Liver (tissue), 3 donors: ENCODE data around the gene AKT3.

Experiments used
- EGR1 ChIP-seq, 2 donors: IDR thresholded peaks; 2 replicates each; pipeline ENCODE4 v1.6.1; 2016 to 2018; ENCODE audit warnings: antibody characterized with exemption in 2 of 2, low read depth in 2 of 2
- FOXA1 ChIP-seq: IDR thresholded peaks from 2 replicates; pipeline ENCODE4 v1.6.1; 2016; ENCODE audit warnings: antibody characterized with exemption
- HNF4G ChIP-seq: IDR thresholded peaks from 2 replicates; pipeline ENCODE4 v1.6.1; 2016; ENCODE audit warnings: antibody characterized with exemption
- NR2F2 ChIP-seq: IDR thresholded peaks from 2 replicates; pipeline ENCODE4 v1.6.1; 2016; ENCODE audit warnings: antibody characterized with exemption
- RAD21 ChIP-seq, 2 donors: IDR thresholded peaks; 2 replicates each; pipeline ENCODE4 v1.6.1; 2016; ENCODE audit warnings: antibody characterized with exemption in 2 of 2, mild to moderate bottlenecking in 2 of 2
- RXRA ChIP-seq, 2 donors: IDR thresholded peaks; 2 replicates each; pipeline ENCODE4 v1.6.1; 2017 to 2018; ENCODE audit warnings: antibody characterized with exemption in 2 of 2, mild to moderate bottlenecking in 1 of 2
- YY1 ChIP-seq: IDR thresholded peaks from 2 replicates; pipeline ENCODE4 v1.6.1; 2016; ENCODE audit warnings: antibody characterized with exemption, mild to moderate bottlenecking
- TF ChIP-seq, protein P1 (sequence below): fragments of 150-350 bp; IDR thresholded peaks from 2 replicates; pipeline ENCODE4 v1.5.1; 2017; ENCODE audit warnings: improper control_type of control experiment, low read depth, low read length; ENCODE audit not compliant: missing input control
- TF ChIP-seq, protein P2 (sequence below): IDR thresholded peaks from 2 replicates; pipeline ENCODE4 v1.6.1; 2016; ENCODE audit warnings: antibody characterized with exemption, mild to moderate bottlenecking
- donor health status: healthy.
- donor health status: healthy.

- no peak for TF ChIP-seq EGR1 (IDR thresholded peaks at IDR 0.05; ENCODE audit: low read depth in 2 of 2)
- TF ChIP-seq, protein P1, sequence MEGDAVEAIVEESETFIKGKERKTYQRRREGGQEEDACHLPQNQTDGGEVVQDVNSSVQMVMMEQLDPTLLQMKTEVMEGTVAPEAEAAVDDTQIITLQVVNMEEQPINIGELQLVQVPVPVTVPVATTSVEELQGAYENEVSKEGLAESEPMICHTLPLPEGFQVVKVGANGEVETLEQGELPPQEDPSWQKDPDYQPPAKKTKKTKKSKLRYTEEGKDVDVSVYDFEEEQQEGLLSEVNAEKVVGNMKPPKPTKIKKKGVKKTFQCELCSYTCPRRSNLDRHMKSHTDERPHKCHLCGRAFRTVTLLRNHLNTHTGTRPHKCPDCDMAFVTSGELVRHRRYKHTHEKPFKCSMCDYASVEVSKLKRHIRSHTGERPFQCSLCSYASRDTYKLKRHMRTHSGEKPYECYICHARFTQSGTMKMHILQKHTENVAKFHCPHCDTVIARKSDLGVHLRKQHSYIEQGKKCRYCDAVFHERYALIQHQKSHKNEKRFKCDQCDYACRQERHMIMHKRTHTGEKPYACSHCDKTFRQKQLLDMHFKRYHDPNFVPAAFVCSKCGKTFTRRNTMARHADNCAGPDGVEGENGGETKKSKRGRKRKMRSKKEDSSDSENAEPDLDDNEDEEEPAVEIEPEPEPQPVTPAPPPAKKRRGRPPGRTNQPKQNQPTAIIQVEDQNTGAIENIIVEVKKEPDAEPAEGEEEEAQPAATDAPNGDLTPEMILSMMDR: no peak
- TF ChIP-seq RXRA (IDR thresholded peaks at IDR 0.05): no peak
- TF ChIP-seq NR2F2: no peak
- no peak for TF ChIP-seq FOXA1
- TF ChIP-seq YY1: no peak
- TF ChIP-seq RAD21 (IDR thresholded peaks at IDR 0.05): no peak
- TF ChIP-seq, protein P2, sequence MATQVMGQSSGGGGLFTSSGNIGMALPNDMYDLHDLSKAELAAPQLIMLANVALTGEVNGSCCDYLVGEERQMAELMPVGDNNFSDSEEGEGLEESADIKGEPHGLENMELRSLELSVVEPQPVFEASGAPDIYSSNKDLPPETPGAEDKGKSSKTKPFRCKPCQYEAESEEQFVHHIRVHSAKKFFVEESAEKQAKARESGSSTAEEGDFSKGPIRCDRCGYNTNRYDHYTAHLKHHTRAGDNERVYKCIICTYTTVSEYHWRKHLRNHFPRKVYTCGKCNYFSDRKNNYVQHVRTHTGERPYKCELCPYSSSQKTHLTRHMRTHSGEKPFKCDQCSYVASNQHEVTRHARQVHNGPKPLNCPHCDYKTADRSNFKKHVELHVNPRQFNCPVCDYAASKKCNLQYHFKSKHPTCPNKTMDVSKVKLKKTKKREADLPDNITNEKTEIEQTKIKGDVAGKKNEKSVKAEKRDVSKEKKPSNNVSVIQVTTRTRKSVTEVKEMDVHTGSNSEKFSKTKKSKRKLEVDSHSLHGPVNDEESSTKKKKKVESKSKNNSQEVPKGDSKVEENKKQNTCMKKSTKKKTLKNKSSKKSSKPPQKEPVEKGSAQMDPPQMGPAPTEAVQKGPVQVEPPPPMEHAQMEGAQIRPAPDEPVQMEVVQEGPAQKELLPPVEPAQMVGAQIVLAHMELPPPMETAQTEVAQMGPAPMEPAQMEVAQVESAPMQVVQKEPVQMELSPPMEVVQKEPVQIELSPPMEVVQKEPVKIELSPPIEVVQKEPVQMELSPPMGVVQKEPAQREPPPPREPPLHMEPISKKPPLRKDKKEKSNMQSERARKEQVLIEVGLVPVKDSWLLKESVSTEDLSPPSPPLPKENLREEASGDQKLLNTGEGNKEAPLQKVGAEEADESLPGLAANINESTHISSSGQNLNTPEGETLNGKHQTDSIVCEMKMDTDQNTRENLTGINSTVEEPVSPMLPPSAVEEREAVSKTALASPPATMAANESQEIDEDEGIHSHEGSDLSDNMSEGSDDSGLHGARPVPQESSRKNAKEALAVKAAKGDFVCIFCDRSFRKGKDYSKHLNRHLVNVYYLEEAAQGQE: no peak
- no peak for TF ChIP-seq HNF4G
These were observed 253.5 kb downstream of the AKT3 start for GRCh38 chr1:243596431-243597062.
